KG1 (cell line): ENCODE measurements around the gene MAP3K7.

Experiments used
- DNase-seq: peaks from one replicate; lab custom pipeline; 2025; lab: John Stamatoyannopoulos, UW

Gene MAP3K7

DNA sequence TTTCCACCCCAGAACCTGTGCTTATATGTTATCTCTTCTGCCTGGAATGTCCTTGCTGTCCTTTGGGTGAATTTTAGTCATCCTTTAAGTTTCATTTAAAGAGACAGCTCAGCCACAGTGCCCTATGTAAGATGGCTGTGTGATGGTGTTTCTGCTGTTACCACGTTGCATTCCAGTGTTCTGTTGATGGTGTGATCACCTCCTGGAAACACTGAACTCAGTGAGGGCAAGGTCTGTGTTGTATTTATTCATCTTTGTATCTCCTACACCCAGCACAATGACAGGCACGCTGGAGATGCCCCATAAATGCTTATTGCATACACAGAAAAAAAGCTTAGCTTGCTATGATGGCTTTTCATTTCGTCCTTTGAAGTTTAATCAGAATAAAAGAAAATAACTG is 102.5 kb downstream of the MAP3K7 start:
- DNase-seq = no peak

DNA sequence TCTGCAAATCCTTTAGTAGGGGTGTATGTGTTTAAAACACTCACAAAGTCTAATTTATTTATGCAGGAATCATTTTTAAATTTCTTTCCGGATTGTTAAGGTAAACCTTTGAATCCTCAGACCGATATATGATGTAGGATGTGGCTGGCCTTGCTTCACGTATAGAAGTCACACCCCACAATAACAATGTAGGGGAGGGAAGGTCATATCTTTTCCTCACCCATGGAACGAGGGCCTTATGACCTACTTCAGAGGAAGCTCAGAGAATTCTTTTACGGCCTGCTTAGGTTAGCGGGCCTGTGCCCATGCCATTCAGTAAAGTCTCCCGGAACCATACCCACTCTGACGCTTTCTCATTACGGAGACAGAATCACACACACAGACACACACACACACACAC is 102.9 kb downstream of the MAP3K7 start:
- DNase-seq = no peak

DNA sequence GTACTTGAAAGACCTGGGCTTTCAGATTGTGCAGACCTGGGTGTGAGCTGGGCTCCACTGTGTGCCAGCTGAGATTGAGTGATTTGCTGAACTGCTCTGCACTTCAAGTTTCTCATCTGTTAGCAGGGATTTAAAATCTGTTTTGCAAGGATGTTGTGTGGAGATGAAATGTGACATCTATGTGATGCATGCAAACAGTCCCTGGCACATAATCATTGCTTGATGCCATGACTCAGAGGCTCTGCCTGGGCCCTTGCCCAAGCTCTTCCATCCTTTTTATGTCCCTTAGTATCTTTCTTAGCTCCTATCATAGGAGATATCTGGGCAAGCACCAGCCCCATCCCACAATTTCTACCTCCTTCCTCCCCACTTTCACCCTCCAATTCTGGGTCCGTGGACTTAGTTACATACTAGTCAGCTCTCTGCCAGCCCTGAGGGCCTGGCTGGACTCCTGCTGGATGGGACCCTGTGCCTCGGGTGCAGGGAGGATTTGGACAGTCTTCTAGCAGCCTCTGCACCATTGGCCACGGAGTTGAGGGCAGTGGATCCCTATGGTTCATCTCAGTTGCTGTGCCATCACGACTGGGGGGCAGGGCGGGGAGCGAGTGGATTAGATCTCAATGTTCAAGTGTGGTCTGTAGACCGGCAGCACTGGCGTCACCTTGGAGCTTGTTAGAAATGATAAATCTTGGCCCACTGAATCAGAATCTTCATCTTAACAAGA is 103.6 kb downstream of the MAP3K7 start:
- DNase-seq = no peak

DNA sequence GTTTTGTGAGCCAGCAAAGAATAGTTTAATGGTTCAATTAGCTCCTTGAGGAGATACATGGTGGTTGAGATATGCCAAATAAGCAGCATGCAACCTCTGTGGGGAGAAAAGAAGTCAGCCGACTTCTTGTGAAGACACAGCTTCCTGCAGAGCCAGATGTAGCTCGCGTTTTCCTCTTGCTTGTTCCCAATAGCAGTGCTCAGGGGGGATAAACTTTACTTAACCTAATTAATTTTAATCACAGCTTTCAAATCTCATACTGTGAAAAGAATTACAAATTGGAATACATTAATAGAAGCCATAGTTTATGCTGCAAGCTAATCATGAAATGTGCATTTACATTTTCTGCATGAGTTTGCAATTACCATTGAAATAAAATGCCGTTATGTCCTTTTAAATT is 106.2 kb downstream of the MAP3K7 start:
- no peak for DNase-seq

DNA sequence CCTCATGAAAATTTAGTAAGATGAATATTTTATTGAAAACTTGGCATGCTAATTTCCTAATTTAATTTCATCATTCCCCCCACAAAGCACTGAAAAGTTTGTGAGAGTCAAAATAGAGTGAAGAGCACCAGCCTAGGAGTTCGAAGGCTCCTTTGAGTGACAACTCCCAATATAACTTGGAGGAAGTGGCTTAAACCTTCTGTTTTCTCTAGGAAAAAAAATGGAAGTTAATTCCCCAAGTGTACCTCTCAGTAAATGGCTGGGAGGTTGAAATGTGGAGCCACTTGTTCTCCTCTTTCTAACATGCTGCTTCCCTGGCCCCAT is 107.3 kb downstream of the MAP3K7 start:
- no peak for DNase-seq

DNA sequence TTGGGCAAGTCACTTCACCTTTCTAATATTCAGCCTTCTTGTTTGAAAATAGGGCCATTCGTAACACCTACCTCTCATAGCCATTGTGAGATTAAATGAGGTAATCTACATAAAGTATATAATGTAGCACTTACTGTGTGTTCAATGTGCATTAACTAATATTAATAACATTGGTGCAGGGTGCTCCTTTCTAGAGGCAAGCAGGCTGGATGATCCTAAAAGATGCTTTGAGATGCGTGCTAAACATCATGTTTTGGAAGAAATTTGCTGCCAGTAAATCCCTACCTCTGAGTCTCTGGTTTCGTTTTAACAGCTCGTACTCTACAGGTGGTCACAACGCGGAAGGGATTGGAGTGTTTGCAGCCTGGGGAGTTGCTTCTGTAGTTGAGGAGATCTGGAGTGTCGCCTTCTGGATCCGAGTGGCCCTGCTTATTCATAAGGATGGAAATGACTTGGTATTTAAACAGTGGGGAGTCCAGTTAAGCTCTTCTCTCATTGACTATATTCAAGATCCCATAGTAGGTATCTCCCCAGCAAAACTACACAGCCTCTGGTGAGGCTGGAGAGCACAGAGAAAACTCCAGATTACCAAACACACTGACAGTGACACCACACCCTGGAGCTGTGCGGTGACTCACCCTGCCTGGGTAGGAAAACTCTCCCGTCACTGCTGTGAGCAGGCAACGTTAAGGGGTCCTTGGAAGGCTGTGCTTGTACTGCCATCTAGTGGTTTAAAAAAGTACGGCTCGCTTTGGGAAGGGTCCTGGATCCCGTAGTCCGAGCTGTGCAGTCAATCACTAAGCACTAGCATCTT is 107.9 kb downstream of the MAP3K7 start:
- peak; percentile 62 for DNase-seq

DNA sequence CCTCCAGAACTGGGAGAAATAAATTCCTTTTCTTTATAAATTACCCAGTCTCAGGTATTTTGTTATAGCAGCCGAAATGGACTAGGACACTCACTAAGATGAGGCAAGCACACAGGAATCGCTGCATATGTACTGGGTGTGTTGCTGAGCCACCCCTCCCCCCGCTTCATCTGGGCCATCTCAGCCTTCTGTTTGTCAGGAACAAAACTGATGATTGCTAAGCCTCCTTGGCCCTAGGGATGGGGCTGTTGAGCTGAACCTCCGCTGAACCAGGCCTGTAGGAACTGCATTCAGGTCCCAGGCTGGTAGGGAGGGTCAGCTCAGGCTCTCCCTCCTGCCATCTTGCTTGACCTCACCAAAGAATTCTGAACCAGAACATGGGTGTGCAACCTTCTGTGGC is 108.6 kb downstream of the MAP3K7 start:
- DNase-seq = no peak

DNA sequence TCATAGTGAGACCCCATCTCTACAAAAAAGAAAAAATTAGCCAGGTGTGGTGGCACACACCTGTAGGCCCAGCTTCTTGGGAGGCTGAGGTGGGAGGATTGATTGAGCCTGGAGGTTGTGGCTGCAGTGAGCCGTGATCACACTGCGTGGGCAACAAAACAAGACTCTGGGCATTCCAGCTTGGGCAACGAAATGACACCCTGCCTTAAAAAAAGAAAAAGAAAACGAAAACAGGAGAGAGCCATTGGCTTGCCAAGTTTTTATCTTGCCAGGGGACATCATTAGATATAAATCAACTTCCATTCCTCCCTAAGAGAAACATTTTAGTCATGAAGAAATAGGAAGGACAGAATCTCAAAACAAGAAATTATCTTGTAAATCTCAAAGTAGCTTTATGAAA is 109.5 kb downstream of the MAP3K7 start:
- no peak for DNase-seq

DNA sequence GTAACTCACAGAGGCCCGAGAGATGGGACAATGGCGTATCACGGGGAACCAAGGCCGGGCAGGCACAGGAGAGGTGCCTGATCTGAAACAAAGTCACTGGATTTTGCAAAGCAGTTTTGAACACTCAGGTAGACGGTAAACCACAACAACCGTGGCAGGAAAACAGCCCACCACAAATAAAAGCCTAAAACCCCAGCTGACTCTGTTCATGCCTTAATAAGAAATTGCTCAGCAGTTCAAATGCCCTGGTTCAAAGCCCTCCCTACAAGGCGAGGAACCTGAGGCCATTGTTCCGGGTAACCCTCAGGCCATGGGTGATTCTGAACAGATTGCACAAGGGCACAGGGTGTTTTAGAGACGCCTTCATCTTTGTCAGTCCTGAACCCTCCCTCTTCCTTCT is 114.2 kb downstream of the MAP3K7 start:
- no peak for DNase-seq

DNA sequence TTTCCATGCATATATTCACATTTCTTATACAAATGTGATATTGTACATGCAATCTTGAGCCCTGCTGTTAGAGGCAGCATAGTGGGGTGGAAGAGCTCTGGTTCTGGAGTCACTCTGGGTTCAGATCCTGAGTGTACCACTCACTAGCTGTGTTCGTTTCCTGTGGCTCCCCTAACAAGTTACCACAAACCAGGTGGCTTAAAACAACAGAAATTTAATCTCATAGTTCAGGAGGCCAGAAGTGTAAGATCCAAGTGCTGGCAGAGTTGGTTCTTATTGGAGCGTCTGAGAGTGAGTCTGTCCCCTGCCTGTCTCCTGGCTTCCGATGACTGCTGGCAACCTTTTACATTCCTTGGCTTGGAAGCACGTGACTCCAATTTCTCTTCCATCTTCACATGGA is 115.6 kb downstream of the MAP3K7 start:
- no peak for DNase-seq

DNA sequence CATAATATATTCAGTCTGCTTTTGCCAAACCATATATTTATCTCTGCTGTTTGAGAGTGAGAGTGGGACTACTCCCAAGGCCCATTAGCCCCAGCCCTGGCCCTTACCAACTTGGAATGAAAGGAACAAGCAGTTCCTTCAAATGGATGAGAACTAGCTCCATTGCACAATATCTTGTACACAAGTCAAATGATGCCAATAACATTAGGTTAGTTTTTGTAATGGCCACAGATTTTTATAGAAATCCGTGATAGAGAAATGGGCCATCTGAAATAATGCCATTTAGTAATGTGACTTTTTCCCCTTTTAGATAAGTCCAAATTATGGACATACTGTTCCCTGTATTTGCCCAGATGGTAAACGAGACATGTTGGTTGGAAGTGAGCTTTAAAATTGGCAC is 117.0 kb downstream of the MAP3K7 start:
- DNase-seq = no peak

DNA sequence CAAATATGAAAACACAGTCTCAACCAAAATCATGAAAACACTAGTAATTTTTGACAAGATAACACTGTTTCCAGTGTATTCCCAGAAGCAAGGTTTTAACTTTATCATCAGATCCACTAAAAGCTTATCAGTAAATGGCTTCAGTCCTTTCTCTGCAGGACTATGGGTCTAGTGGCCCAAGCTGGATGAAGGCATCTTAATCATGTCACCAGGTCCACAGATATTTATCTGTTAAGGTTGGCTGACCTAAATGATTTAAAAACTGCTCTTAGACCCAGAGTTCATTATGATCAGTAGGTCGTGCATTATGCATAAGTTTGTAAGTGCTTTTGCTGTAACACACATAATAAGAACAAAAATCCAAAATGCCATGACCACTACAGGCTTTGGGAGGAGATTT is 118.0 kb downstream of the MAP3K7 start:
- no peak for DNase-seq

DNA sequence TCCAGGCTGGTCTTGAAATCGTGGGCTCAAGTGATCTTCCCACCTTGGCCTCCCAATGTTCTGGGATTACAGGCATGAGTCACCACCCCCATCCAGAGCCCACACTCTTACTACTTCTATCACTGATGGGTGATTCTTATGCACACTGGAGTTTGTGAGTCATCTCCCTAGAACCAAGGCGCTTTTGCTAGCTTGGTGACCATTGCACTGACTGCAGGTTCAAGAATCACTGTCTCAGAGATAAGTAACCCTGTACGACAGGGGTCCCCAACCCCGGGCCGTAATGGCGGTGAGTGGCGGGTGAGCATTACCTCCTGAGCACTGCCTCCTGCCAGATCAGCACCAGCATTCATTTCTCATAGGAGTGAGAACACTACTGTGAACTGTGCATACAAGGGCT is 118.8 kb downstream of the MAP3K7 start:
- DNase-seq = no peak

DNA sequence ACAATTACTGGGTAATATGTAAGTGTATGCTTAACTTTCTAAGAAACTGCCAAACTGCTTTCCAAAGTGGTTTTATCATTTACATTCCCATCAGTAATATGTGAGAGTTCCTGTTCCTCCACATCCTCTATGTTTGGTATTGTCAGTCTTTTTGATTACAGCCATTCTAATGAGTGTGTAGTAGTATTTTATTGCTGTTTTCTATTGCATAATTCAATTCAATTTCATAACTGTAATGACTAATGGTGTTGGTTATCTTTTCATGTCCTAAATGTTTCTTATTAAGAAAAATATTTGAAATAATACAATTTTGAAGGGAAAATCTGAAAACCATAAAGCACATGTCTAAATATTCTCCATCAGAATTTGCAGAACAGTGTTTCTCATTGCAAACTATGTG is 119.3 kb downstream of the MAP3K7 start:
- no peak for DNase-seq

DNA sequence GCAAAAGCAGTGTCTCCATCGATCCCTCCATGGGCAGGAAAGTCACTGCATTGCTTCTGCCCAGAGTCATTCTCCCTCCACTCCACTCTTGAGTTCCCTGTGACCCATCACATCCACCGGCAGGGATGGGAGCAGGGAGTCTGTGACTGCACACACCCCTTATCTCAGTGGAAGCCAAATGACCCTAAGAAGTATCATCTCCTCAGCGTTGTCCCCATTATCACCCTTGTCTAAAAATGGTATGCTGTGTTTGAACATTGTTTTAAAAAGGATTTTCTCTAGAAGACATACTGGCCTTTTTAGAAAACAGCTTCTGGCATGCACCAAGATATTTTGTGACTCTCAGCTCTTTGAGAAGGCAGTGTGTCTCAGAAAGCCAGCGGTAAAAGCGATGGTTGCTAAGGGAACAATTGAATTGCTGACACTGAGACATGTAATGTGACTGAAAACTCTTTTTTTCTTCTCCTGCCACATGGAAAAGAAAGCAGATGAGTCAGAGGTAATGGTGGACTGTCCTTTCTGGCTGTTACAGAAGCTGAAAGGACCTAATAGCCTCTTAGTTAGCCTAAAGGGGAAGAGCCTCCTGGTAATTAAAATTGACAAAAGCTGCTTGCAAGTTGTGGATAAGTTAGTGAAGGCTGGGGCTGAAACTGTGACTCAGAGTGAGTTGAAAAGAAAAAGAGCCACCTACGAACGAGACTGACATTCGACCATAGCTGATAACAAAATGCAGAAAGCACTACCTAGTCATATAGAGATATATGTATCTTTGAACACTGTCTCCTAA is 120.5 kb downstream of the MAP3K7 start:
- no peak for DNase-seq

DNA sequence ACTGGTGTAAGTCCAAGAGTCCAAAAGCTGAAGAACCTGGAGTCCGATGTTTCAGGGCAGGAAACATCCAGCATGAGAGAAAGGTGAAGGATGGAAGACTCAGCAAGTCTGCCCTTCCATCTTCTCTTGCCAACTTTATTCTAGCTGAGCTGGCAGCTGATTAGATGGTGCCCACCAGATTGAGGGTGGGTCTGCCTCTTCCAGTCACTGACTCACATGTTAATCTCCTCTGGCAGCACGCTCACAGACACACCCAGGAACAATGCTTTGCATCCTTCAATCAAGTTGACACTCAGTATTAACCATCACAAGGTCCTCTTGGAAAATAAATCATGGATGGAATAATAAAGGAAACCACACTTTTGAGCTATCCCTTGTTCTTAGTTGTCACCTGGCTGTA is 121.2 kb downstream of the MAP3K7 start:
- DNase-seq = no peak

DNA sequence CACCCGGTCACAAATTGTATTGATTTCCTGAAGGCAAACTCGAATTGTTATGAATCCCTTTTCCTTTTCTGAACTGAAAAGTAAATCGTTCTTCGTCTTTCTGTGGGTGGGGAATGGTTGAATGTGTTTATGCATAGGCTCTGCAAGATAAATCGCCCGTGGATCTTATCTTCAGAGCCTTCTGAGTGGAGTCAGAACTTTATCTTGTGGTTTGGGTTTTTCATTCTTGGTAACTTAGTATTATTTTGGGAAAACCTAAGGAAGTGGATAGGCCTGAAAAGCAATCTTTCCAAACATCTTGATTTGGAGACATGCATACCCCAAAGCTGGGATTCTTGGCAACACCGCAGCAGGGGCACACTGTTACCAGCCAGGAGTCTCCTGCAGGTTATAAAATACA is 122.4 kb downstream of the MAP3K7 start:
- DNase-seq = no peak

DNA sequence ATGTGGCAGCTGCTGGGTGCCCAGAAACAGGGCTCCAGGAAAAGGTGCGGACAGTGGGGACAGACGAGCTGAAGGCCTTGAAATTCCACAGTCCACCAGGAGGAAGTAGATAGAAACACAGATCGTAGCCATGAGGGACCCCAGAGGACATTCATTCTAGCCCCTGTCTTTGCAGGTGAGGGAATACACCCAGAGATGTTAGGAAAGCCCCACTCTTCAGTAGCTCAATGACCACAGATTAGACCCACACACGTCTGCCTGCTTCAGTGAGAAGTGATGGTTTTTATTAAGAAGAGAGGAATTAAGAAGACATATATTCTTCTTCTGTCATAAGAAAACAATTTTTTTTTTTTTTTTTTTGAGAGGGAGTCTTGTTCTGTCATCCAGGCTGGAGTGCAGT is 123.0 kb downstream of the MAP3K7 start:
- DNase-seq = no peak
